Activated CD8-positive, alpha-beta memory T cell treated with anti-CD3 and anti-CD28 coated beads, Interleukin-2, amount 50 U/mL, for 1 hour (primary cell): ENCODE data around the gene TMEM117.
"Not testable (repeated sequence)": the region's sequence is repeated elsewhere in the genome, so short reads cannot be mapped to it uniquely, and the experiment has no call there.

ENCODE experiments used
- DNase-seq: peaks from one replicate; pipeline ENCODE4 v3.0.0-alpha.2; 2020; ENCODE audit errors: extremely low read depth

TMEM117 gene

GRCh38 chr12:44296624-44297197 is 460.8 kb downstream of the TMEM117 start:
- DNase-seq, result no peak

GRCh38 chr12:44299524-44299923 is 463.6 kb downstream of the TMEM117 start:
- no peak for DNase-seq

DNA sequence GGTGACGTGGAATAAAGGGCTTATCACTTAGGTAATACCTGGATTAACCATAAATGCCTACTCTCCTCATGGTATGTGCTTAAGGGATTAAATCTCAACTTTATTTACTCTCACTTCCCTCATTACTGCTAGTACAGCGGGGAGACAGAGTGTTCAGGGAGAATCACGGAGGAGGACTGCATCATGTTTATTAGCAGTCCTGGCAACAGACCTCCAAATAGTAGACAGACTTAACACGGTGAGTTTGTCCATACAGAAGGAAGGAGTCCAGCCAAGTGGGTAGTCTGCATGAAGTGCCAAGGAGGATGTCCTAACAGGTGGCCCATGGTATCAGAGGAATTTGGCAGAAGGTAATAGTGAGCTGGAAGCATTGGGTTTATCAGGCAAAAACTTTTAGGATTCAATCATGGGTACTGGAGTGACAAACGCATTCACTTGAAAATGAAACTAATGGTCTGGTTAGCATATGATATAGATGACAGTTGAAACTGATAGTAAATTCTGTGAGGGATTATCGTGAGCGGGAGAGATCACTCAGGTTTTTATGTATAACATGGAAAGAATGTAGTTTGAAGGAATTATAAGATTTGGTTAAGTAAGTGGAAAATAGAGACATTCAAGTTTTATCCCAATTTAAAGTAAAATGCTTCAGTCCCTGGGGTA is 471.8 kb downstream of the TMEM117 start:
- DNase-seq, result no peak

DNA sequence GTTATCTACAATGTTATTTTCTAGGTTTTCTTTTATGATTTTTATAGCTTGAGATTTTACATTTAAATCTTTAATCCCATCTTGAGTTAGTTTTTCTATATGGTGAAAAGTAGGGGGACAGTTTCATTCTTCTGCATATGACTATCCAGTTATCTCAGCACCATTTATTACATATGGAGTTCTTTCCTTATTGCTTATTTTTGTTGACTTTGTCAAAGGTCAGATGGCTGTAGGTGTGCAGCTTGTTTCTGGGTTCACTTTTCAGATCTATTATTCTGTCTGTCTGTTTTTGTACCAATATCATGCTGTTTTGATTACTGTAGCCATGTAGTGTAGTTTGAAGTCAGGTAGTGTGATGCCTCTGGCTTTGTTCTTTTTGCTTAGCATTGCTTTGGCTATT is 477.3 kb downstream of the TMEM117 start:
- no peak for DNase-seq

DNA sequence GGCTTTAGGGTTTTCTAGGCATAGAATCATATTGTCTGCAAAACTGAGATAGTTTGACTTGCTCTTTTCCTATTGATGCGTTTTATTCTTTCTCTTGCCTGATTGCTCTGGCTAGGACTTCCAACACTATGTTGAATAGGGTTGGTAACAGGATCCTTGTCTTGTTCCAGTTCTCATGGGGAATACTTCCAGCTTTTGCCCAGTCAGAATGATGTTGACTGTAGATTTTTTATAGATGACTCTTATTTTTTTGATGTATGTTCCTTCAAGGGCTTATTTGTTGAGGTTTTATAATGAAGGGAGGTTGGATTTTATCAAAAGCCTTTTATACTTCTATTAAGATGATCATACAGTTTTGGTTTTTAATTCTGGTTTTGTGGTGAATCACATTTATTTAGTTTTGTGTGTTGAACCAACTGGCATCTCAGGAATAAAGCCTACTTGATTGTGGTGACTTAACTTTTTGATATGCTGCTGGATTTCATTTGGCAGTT is 478.2 kb downstream of the TMEM117 start:
- DNase-seq, result no peak

- DNase-seq, result no peak
Observed at GRCh38 chr12:44317651-44318126, 481.8 kb downstream of the TMEM117 start.

- DNase-seq, result no peak
Observed at GRCh38 chr12:44331269-44331668, 495.4 kb downstream of the TMEM117 start.

GRCh38 chr12:44334347-44334746 is 498.5 kb downstream of the TMEM117 start:
- DNase-seq, result no peak

DNA sequence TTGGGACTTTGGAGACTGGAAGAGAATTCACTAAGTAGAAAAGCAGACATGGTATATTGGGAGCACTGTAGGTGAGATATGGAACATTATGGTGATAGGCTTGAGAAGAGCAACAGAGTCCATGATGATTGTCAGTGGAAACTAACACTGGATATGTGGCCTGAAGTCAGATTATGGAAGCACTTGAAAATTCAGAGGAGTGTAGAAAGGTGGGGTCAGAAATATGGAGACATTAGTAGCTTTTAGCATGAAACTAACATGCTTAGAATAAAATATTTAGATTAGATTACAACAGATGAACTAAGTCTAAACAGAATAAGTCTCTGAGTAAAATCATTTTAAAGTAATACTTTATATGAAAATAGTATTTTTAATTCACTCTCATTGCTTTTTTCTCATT is 499.1 kb downstream of the TMEM117 start:
- DNase-seq, result no peak

- DNase-seq, result no peak
Observed at GRCh38 chr12:44336577-44336976, 500.7 kb downstream of the TMEM117 start.

DNA sequence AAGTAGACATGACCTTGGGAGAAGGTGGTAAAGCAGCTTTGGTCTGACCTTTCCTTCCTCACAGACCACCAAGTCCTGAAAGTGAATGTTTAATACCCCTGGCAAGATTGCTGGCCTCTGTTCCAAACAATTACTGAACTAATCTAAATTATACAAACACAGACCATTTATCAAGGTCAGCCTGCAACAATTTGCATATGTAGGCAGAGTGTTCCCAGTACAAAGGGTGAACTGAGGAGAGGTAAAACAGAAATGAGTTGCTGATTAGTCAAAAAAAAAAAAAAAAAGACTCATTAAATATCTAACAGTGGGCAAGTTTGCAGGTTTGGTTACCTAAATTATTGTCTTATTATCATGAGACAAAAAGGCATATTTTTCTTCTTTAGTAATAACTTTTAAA is 506.5 kb downstream of the TMEM117 start:
- DNase-seq, result no peak

GRCh38 chr12:44347145-44347544 is 511.3 kb downstream of the TMEM117 start:
- no peak for DNase-seq

DNA sequence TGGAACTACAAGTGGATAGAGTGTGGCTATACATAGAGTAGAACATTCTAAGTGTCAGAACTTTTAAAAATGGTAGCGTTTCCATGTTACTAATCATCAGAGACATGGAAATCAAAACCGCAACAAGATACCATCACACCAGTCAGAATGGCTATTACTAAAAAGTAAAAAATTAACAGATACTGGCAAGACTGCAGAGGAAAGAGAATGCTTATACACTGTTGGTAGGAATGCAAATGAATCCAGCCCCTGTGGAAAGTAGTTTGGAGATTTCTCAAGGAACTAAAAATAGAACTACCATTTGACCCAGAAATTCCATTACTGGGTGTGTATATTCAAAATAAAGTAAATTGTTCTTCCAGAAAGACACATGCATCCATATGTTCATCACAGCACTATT is 521.6 kb downstream of the TMEM117 start:
- DNase-seq, result no peak

- no peak for DNase-seq
Observed at GRCh38 chr12:44358636-44359035, 522.8 kb downstream of the TMEM117 start.

DNA sequence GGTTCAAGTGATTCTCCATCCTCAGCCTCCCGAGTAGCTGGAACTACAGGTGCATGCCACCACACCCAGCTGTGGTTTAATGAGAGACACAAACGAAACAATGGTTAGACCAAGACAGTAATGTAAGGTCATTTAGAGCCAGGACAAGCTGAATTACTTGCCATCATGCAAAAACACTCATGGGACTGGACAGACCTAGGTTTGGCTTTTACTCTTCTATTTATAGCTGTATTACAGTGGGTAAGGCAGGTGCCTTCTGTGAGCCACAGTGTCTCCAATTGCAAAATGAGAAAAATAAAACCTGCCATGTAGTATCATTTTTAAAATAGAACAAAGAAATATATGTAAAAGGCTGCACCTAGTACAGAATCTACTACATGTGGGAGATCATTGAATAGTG is 527.1 kb downstream of the TMEM117 start:
- no peak for DNase-seq

GRCh38 chr12:44367136-44367535 is 531.3 kb downstream of the TMEM117 start:
- no peak for DNase-seq

DNA sequence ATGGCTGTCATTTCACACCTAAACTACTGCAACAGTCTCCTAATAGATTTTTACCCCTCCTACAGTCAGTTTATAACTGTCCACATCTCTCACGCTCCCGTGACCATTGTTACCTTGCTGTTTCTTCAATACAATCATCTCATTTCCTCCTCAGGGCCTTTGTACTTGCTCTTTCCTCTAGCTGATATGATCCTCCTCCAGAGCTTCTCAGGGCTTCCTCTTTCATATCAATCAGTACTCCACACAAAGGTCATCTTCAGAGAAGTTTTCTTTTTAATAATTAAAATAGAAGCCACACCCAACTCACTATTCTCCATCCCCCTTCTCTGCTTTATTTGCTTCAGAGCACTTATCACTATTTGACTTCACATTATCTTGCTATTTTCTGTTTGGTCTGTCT is 532.0 kb downstream of the TMEM117 start:
- DNase-seq, result no peak

DNA sequence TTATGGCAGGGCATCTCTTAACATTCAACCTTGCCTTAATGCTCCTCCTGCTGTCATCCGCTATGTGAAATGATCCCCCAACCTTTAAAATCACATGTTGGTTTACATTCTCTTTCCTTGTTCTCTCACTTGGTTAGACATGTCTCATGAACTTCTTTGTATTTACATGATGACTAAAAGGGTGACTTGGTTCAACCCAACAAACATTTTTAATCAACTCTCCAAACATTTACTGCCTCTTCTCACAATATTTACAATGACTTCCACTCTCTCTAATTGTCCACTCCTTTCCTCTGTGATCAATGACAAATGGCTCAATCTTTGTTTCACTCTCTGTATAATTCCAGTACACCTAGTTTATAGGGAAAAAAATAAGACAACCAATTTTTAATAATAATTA is 534.1 kb downstream of the TMEM117 start:
- DNase-seq, result no peak

DNA sequence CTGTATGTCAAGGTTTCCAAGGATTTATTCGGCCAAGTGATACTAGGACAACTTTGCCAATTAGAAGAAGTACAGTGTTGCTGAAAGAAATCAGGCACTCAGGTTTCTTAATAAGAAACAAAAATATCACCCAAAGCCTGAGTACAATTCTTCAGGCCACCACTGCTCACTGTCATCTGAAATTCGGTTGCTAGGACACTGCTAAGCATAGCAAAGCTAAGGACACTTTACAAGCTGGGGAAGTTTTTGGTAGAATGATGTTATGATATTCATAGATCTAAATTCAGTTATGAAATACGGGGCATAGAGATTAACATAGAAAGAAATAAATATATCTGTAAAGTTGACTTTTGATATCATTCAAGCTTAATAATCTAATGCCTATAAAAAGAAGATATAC is 535.1 kb downstream of the TMEM117 start:
- no peak for DNase-seq

DNA sequence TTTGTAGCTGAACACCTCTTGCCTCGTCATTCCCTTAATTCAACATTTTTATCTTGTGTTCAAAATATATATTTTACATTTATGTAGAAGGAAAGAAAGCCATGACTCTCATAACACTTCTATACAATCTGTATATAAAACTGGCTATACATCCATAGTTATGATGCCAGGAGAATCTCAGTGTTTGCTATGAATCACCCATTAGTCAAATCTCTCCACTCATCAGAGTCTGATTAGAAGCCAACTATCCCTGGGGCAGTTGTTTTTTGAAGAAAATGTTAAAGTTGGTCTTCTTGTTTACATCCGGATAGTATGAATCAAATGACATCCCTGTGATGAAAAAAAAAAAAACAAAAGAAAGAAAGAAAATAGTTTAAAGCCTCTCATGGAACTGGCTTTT is 536.4 kb downstream of the TMEM117 start:
- no peak for DNase-seq

DNA sequence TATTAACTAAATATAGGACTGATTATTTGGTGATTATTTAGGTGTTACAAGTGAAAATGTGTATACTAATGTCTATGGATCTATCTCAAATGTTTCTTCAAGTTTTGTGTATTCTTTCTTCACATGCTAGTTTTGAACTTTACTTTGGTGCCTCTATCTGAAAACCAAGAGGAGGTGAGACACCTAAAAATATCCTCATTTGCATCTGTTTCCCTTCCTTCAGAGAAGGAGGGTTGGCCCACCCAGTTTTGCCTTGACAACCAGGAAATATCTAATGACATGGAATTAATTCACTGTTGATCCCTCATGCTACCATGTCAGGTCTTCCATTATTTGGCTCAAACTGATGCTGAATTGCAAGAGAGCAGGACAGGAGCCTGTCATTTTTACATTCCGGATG is 539.8 kb downstream of the TMEM117 start:
- no peak for DNase-seq

DNA sequence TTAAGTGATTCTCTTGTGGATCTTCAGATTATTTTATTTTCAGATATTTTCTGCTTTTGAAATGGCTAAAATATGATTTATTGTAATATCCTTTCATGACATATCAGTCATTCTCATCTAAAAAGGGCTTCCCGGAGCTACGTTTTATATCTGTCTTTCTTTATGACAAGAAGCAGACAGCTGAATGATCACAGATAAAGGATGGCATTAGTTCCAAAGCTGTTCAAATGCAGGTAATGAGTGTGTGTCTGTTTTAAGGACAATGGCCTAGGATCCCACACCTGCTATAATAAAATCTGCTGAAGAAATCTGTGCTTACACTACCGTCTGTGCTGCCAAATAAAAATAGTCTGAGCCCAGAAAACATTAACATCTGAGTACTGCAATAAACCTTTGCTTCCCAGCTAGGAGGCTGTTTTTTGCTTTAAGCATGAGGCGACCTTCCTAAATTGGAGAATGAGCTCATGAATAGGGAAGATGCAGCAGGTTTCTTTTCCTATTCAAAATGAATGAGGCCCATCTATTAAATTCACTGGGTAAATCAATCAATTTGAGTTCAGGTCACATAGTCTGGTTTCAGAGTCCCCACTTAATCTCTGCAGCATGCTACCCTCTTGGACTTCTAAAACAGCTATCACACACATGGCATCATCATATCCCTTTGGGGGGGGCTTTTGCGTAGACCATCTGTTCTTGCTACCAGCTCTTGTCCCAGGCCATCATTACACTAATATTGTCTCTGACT is 541.7 kb downstream of the TMEM117 start:
- DNase-seq, result no peak

GRCh38 chr12:44379113-44379512 is 543.2 kb downstream of the TMEM117 start:
- DNase-seq, result not testable (repeated sequence)
